ENCODE data around the gene CORIN.

CORIN gene

GRCh38 chr4:47703008-47703407, 134.9 kb downstream of the CORIN start:
- no peaks in the 10 kb centered on the region for H3K36me3 ChIP-seq (replicated peaks)
- no peak overlapping the region for H3K27ac ChIP-seq
- in situ Hi-C loops (cut with HindIII; ENCODE audit: low pct_ligation_motif_present, low sequenced_read_pairs), result no loop called here
- DNase-seq, result no peak
- H3K27me3 ChIP-seq (replicated peaks), result no peaks in the 10 kb centered on the region
- H3K4me3 ChIP-seq (ENCODE audit: low read depth, low read length), result no peak overlapping the region
- no peak for TF ChIP-seq CTCF (IDR thresholded peaks at IDR 0.05; ENCODE audit: low read depth, low read length, missing control alignments)

GRCh38 chr4:47701286-47701685, 136.6 kb downstream of the CORIN start:
- Histone ChIP-seq H3K4me3 (ENCODE audit: low read depth, low read length) (no peak overlapping the region), H3K36me3 (replicated peaks) (no peaks in the 10 kb centered on the region), H3K27ac (no peak overlapping the region), H3K27me3 (replicated peaks) (no peaks in the 10 kb centered on the region)
- in situ Hi-C loops (cut with HindIII; ENCODE audit: low pct_ligation_motif_present, low sequenced_read_pairs), result no loop called here
- no peak for TF ChIP-seq CTCF (IDR thresholded peaks at IDR 0.05; ENCODE audit: low read depth, low read length, missing control alignments)
- DNase-seq, result no peak

- no peak for DNase-seq
- no peak for TF ChIP-seq CTCF (IDR thresholded peaks at IDR 0.05; ENCODE audit: low read depth, low read length, missing control alignments)
- H3K27ac ChIP-seq, result no peak overlapping the region
- H3K27me3 ChIP-seq (replicated peaks), result no peaks in the 10 kb centered on the region
- no peak overlapping the region for H3K4me3 ChIP-seq (ENCODE audit: low read depth, low read length)
- in situ Hi-C loops (cut with HindIII; ENCODE audit: low pct_ligation_motif_present, low sequenced_read_pairs), result no loop called here
- H3K36me3 ChIP-seq (replicated peaks), result no peaks in the 10 kb centered on the region
Observed at GRCh38 chr4:47698837-47699236, 139.0 kb downstream of the CORIN start.

GRCh38 chr4:47696823-47697222, 141.0 kb downstream of the CORIN start:
- Histone ChIP-seq H3K27me3 (replicated peaks) (no peaks in the 10 kb centered on the region), H3K27ac (no peak overlapping the region), H3K4me3 (ENCODE audit: low read depth, low read length) (no peak overlapping the region), H3K36me3 (replicated peaks) (no peaks in the 10 kb centered on the region)
- in situ Hi-C loops (cut with HindIII; ENCODE audit: low pct_ligation_motif_present, low sequenced_read_pairs), result no loop called here
- no peak for TF ChIP-seq CTCF (IDR thresholded peaks at IDR 0.05; ENCODE audit: low read depth, low read length, missing control alignments)
- no peak for DNase-seq

GRCh38 chr4:47695260-47695659, 142.6 kb downstream of the CORIN start:
- DNase-seq, result no peak
- in situ Hi-C loops (cut with HindIII; ENCODE audit: low pct_ligation_motif_present, low sequenced_read_pairs), result no loop called here
- no peak overlapping the region for H3K4me3 ChIP-seq (ENCODE audit: low read depth, low read length)
- no peaks in the 10 kb centered on the region for H3K36me3 ChIP-seq (replicated peaks)
- H3K27me3 ChIP-seq (replicated peaks), result no peaks in the 10 kb centered on the region
- no peak for TF ChIP-seq CTCF (IDR thresholded peaks at IDR 0.05; ENCODE audit: low read depth, low read length, missing control alignments)
- H3K27ac ChIP-seq, result no peak overlapping the region

- no peak for TF ChIP-seq CTCF (IDR thresholded peaks at IDR 0.05; ENCODE audit: low read depth, low read length, missing control alignments)
- H3K27ac ChIP-seq, result no peak overlapping the region
- H3K27me3 ChIP-seq (replicated peaks), result no peaks in the 10 kb centered on the region
- DNase-seq, result no peak
- H3K36me3 ChIP-seq (replicated peaks), result no peaks in the 10 kb centered on the region
- in situ Hi-C loops (cut with HindIII; ENCODE audit: low pct_ligation_motif_present, low sequenced_read_pairs), result no loop called here
- H3K4me3 ChIP-seq (ENCODE audit: low read depth, low read length), result no peak overlapping the region
Observed at GRCh38 chr4:47694322-47694721, 143.5 kb downstream of the CORIN start.
